SKM-1 (cell line): ENCODE results near the gene TOP3A.

Experiments used
- DNase-seq: peaks from one replicate; lab custom pipeline; 2025; ENCODE audit not compliant: unreplicated experiment; lab: John Stamatoyannopoulos, UW

The TOP3A gene

GRCh38 chr17:18256351-18256750 lies 58.4 kb downstream of the TOP3A start:
- DNase-seq: no peak

- no peak for DNase-seq
These were observed 59.7 kb downstream of the TOP3A start for GRCh38 chr17:18254888-18255649.

- no peak for DNase-seq
These were observed 60.6 kb downstream of the TOP3A start for GRCh38 chr17:18253947-18254821.

GRCh38 chr17:18253187-18253884 lies 61.5 kb downstream of the TOP3A start:
- DNase-seq: no peak

GRCh38 chr17:18252160-18252559 lies 62.6 kb downstream of the TOP3A start:
- DNase-seq: no peak

- DNase-seq: no peak
These were observed 63.6 kb downstream of the TOP3A start for GRCh38 chr17:18251204-18251603.

GRCh38 chr17:18250708-18251107 lies 64.1 kb downstream of the TOP3A start:
- no peak for DNase-seq

GRCh38 chr17:18250259-18250658 lies 64.5 kb downstream of the TOP3A start:
- DNase-seq: no peak

GRCh38 chr17:18248811-18249210 lies 66.0 kb downstream of the TOP3A start:
- DNase-seq: no peak

- peak; percentile 18 for DNase-seq
These were observed 66.5 kb downstream of the TOP3A start for GRCh38 chr17:18248300-18248731.

GRCh38 chr17:18247613-18248001 lies 67.2 kb downstream of the TOP3A start:
- DNase-seq: no peak

GRCh38 chr17:18246880-18247612 lies 67.7 kb downstream of the TOP3A start:
- DNase-seq: no peak

- no peak for DNase-seq
These were observed 68.6 kb downstream of the TOP3A start for GRCh38 chr17:18246109-18246725.

GRCh38 chr17:18245038-18245776 lies 69.6 kb downstream of the TOP3A start:
- DNase-seq: no peak

GRCh38 chr17:18241229-18241871 lies 73.4 kb downstream of the TOP3A start:
- DNase-seq: no peak

GRCh38 chr17:18240449-18240848 lies 74.3 kb downstream of the TOP3A start:
- DNase-seq: no peak

- DNase-seq: no peak
These were observed 76.5 kb downstream of the TOP3A start for GRCh38 chr17:18238299-18238698.

- DNase-seq: no peak
These were observed 77.3 kb downstream of the TOP3A start for GRCh38 chr17:18237461-18237860.

GRCh38 chr17:18236494-18236893 lies 78.3 kb downstream of the TOP3A start:
- DNase-seq: no peak
